Dedifferentiated amniotic fluid mesenchymal stem cell (primary cell): ENCODE data around the gene BMPER.

Experiments used
- DNase-seq: peaks from one replicate; pipeline ENCODE4 v3.0.0-alpha.2; 2016; ENCODE audit errors: extremely low spot score

BMPER gene

GRCh38 chr7:33905389-33906032 is at the start of gene BMPER:
BMPER (plus strand) TSS chr7:33905539; CDS start chr7:33905614, 75 bp downstream.
- DNase-seq = no peak

GRCh38 chr7:33861947-33862346 is 43.4 kb upstream of the BMPER start:
- DNase-seq = no peak

- DNase-seq = no peak
Observed at GRCh38 chr7:33862946-33863814, 42.2 kb upstream of the BMPER start.

GRCh38 chr7:33868166-33868565 is 37.2 kb upstream of the BMPER start:
- DNase-seq = peak; percentile 19

DNA sequence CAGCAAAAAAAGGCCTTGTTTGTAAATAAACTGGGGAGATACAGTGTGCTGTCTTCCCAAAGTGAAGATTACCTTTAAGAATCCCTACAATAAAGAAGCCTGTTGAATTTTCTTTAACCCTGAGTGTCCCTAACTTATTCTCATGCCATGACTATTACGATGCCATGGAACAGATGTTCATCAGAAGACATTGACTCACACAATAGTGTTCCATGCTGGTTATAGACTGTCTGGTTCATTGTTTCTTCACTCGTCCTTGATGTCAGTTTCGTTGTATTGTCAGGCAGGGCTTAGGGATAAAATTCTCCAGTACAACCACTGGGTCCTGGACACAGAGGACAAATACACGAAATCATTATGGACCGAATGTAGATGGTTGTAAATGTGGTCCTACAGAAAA is 36.2 kb upstream of the BMPER start:
- DNase-seq = no peak

DNA sequence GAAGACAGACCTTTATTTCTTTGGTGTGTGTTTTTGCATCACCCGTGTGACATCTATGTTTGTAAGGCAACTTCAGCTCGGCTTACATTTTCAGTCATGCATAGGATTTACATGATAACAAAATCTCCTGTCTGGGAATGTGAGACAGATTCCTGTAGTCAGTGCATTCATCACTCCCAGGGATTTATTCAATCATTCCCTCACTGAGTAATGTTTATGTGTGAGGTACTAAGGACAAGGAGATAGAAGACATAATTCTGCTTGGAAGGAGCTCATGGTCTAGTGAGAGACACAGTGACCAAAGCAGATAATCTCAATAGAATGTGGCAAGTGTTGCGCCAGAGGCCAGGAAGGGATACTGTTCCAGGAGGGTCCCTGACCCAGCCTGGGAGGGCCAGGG is 35.2 kb upstream of the BMPER start:
- DNase-seq = no peak

DNA sequence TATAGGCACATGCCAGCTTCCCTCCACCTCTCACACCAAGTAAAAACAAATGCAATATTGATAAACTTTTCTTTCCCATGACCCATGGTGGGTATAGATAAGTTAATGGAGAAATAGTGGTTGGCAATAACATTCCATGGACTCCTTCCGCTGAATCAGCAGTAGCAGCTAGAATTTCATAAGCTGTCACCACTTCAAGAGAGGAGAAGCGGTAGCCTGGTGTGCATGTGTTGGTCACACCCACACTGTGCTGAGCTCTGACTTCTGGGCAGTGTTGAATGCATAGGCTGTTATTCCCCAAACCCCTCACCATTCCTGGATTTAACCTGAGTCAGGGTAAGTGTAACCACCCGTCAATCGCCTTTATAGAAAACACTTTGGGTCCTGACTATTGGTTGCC is 32.5 kb upstream of the BMPER start:
- DNase-seq = no peak

DNA sequence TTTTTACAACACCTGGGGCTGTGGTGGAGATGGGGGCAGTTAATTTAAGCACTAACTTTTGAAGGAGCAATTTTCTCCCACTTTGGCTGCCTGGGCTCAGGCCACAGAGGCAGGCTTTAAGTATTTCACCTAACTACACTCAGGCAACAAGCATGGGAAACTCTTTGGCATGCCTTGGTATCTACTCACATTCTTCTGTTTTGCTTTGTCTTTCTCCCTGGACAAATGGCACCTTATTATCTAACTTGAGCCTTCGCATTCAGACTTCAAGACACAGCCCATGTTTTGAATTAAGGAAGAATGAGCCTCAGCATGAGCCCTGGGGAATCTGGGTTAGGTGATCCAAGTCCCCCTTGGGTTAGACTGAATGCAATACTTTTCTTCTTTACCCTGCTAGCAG is 31.8 kb upstream of the BMPER start:
- DNase-seq = no peak

DNA sequence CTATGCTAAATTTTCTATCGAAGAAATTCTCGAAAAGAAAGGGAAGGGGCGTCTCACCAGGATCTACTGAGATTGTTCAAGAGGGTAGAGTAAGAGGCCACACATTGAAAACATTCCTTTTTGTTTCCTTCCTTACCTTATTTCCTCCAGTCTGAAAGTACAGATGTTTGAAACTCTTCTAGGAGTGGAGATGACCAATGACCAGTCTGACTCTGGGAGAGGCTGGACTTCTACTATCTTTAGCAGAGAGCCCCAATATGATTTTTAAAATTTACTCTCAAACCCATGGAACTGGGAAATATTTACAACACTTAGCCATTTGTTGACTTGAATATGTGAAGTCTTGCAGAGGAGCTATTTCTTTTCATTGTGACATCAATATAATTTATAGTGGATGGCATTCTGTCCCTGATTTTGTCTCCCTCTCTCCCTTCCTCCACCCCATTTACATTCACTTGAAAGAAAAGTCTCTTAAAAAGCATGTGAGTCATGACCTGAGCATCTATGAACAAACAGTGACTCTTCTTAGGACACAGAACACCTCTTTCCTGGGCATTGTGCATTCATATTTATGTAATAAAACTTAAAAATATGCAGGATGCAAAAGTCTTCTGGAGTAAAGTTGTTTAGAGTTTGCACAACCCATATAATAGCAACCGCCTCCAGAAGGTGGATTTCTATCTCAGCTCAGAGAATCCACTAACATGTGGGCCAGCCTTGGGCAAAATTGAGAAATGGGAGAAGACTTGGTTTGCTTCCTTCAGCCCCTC is 31.2 kb upstream of the BMPER start:
- DNase-seq = no peak

DNA sequence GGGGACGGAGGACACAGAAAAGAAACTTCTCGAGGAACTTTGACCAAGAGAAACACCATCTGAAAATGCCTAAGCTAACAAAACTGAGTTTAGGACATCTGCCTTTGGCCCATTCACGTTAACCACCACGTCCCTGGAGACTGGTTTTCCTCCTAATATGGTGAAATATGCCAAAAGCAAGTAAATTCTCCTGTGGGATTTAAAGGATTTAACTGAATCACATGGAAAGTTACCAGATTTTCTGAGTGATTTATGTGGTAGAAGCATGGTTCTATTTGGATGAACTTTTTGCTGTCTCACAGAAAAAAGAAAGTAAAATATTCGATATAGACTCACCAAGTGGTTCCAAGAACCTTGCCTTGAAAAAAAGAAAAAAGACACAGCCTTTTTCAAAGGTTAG is 30.4 kb upstream of the BMPER start:
- DNase-seq = no peak

DNA sequence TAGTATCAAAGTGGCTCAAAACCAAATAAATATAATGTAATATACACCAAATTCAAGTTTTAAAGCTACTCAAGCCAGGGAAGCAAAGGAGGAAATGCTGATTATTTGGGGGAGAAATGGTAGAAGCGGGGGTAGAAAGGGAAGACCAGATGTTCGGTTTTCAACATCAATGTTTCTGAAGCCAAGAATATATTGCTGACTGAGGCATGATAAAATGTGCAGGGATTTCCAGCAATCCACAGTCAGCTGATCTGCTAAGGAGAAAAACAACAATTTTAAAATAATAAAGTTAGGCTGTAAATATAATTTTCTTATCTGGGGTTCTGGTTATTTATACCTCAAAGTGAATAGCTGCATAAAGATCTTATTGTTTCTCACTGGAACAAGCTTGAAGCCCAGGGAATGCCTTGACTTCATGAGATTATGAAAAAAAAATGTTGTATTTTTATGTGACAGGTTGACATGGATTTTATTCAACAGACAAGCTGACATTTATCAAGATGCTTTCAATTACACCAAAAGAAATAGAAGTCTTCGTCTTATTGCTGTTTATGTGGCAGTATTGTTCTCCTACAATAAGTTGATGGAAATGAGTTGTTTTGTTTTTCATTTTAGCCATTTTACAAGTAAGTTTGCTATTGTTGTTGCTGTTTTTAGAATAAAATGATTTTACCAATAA is 28.6 kb upstream of the BMPER start:
- DNase-seq = no peak

GRCh38 chr7:33880787-33881186 is 24.6 kb upstream of the BMPER start:
- DNase-seq = no peak

DNA sequence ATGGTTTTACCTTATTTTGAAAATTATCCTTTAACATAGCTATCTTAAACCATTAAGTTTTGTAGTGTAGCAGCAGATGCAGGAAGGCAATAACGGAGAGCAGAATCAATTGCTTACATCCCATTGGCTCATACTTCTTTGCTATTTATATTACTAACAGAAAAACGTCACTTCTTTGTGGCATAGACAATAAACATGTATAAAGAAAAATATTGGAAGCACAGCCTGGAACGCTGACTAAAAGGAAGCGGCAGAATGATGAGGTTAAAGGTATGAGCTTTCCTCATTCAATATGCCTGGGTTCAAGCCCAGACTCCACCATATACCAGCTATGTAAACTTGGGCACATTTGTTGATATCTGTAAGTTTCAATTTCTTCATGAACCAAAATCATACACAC is 24.0 kb upstream of the BMPER start:
- no peak for DNase-seq

- no peak for DNase-seq
Observed at GRCh38 chr7:33882040-33882837, 23.1 kb upstream of the BMPER start.

DNA sequence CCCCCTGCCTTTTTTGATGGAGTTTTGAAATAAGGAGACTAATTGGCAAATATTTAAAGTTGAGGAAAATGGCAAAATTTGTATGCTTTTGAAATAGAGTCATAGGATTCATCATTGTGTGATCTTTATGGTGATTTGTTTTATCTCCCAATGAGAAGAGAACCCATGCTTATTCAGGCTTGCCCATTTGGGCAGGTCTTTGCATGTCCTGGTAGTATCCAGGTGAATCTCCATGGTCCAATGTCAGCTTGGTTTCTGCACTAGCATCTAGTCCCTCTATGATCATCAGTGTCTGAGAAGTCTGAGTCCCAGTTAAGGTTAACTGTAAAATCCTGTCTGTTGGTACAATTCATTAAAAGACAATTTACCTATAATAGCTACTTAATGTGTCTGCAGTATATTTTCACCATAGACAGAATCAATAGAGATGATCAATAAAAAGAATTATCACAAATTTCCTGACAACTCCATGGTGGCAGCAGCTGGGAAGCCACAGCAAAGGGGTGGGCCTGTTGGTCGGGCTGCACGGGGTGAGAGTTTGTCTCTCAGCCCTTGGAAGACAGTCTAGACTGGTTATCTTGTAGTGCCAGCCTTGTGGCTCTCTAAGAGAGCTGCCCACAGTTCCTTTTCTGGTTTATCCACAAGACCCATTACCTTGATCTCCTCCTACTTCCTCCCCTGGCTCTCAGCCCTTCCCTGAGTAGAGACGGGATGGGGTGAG is 22.2 kb upstream of the BMPER start:
- DNase-seq = no peak

- no peak for DNase-seq
Observed at GRCh38 chr7:33883671-33883965, 21.7 kb upstream of the BMPER start.

DNA sequence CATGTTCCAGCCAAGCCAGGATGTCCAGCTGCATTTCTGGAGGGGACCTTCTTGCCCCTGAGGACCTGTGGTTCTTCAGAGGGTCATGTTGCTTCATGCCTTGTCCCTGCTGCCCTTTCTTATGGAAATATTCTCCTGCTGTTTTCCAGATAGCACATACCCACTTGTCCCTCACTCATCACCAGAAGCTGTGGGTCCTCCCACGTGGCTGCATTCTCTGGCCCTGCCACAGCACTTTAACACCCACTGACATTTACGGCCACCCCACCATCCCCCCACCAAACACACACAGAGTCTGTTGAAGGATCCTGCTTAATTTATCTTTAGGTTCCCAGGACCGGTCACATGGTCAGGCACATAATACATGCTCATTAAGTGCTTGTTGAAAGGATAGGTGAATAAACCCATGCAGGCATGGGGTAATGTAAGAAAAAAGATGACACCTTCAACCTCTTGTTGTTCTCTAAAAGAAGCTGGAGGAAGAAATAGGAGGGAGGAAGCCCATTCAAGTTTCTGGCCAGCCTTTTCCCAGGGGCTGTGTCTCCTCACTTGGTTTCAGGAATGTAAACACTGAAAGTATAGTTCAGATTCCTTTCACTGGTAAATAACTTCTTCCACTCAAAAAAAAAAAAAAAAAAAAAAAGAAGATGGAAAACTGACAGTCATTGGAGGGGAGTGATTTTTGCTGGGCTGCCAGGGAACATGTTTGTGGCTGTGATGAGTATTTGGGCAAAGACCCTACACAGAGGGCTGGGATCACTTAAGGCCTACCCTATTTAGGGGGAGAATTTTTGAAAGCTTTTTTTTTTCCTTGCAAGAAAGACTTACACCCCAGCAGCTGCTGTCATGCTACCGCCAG is 19.8 kb upstream of the BMPER start:
- no peak for DNase-seq

GRCh38 chr7:33886149-33886623 is 19.2 kb upstream of the BMPER start:
- no peak for DNase-seq

DNA sequence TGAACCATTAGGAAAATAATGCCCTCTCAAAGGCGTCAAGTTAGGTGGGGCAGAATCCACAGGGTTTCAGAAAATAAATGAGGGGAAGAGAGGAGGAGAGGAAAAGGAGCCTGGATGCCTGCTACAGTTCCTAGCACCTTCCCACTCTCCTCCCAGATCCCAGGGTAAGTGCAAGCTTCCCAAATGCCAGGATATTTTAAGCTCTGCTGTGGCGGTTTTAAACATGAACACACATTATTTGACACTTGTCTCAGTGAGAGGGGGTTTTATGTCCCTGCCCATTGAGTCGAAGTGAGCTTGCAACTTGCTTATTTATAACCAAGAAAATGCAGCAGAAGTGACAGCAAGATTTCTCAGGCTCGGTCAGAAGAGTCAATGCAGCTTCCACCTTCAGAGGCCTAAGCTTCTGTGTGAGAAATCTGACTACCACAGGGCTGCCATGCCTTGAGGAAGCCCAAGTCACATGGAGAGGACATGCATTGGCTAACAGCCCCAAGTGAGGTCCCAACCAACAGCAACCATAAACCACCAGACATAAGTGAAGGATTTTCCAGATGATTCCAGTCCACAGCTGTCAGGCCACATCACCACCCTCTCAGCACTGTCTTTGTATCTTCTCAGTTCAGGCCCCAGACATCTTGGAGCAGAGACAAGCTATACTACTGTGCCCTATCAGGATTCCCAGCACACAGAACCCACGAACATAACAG is 17.9 kb upstream of the BMPER start:
- no peak for DNase-seq
